Measurements from ENCODE around the gene MLX.
"Not testable (repeated sequence)": the region's sequence is repeated elsewhere in the genome, so short reads cannot be mapped to it uniquely, and the experiment has no call there.

GRCh38 chr17:42540558-42540957 is 26.3 kb upstream of the MLX start:
- TF ChIP-seq CTCF (IDR thresholded peaks at IDR 0.05; ENCODE audit: insufficient read depth, low read length); SPI1 (IDR thresholded peaks at IDR 0.05; ENCODE audit: borderline replicate concordance, low read depth); POLR2AphosphoS5 (IDR thresholded peaks at IDR 0.05; ENCODE audit: low read depth): not testable (repeated sequence)
- TF ChIP-seq, protein P1, sequence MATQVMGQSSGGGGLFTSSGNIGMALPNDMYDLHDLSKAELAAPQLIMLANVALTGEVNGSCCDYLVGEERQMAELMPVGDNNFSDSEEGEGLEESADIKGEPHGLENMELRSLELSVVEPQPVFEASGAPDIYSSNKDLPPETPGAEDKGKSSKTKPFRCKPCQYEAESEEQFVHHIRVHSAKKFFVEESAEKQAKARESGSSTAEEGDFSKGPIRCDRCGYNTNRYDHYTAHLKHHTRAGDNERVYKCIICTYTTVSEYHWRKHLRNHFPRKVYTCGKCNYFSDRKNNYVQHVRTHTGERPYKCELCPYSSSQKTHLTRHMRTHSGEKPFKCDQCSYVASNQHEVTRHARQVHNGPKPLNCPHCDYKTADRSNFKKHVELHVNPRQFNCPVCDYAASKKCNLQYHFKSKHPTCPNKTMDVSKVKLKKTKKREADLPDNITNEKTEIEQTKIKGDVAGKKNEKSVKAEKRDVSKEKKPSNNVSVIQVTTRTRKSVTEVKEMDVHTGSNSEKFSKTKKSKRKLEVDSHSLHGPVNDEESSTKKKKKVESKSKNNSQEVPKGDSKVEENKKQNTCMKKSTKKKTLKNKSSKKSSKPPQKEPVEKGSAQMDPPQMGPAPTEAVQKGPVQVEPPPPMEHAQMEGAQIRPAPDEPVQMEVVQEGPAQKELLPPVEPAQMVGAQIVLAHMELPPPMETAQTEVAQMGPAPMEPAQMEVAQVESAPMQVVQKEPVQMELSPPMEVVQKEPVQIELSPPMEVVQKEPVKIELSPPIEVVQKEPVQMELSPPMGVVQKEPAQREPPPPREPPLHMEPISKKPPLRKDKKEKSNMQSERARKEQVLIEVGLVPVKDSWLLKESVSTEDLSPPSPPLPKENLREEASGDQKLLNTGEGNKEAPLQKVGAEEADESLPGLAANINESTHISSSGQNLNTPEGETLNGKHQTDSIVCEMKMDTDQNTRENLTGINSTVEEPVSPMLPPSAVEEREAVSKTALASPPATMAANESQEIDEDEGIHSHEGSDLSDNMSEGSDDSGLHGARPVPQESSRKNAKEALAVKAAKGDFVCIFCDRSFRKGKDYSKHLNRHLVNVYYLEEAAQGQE (IDR thresholded peaks at IDR 0.05; ENCODE audit: insufficient replicate concordance, low read depth): not testable (repeated sequence)
